Ishikawa (cell line): ENCODE results near the gene NEK11.

Source experiments
- CEBPB ChIP-seq: IDR thresholded peaks from 2 replicates; pipeline ENCODE4 v1.6.1; 2012
- CREB1 ChIP-seq: IDR thresholded peaks from 2 replicates; pipeline ENCODE4 v1.6.1; 2012; ENCODE audit warnings: low read depth
- EGR1 ChIP-seq: IDR thresholded peaks from 2 replicates; pipeline ENCODE4 v1.6.1; 2012
- EP300 ChIP-seq: IDR thresholded peaks from 2 replicates; pipeline ENCODE4 v1.6.1; 2012; ENCODE audit warnings: borderline replicate concordance
- FOXM1 ChIP-seq: IDR thresholded peaks from 2 replicates; pipeline ENCODE4 v1.6.1; 2012; ENCODE audit warnings: low read depth, borderline replicate concordance
- MAX ChIP-seq: IDR thresholded peaks from 2 replicates; pipeline ENCODE4 v1.6.1; 2012
- NFIC ChIP-seq: IDR thresholded peaks from 2 replicates; pipeline ENCODE4 v1.6.1; 2012
- RAD21 ChIP-seq: IDR thresholded peaks from 2 replicates; pipeline ENCODE4 v1.6.1; 2012; ENCODE audit warnings: low read depth
- REST ChIP-seq: IDR thresholded peaks from 2 replicates; pipeline ENCODE4 v1.6.1; 2012; ENCODE audit warnings: low read depth, mild to moderate bottlenecking
- TAF1 ChIP-seq: IDR thresholded peaks from 2 replicates; pipeline ENCODE4 v1.6.1; 2012; ENCODE audit warnings: low read depth, mild to moderate bottlenecking
- TCF12 ChIP-seq: IDR thresholded peaks from 2 replicates; pipeline ENCODE4 v1.6.1; 2012; ENCODE audit warnings: low read depth
- TEAD4 ChIP-seq: IDR thresholded peaks from 2 replicates; pipeline ENCODE4 v1.6.1; 2012
- USF1 ChIP-seq: IDR thresholded peaks from 2 replicates; pipeline ENCODE4 v1.6.1; 2012
- YY1 ChIP-seq: IDR thresholded peaks from 2 replicates; pipeline ENCODE4 v1.6.1; 2012; ENCODE audit warnings: low read depth
- ZBTB7A ChIP-seq: IDR thresholded peaks from 2 replicates; pipeline ENCODE4 v1.6.1; 2012; ENCODE audit warnings: low read depth

Gene NEK11

DNA sequence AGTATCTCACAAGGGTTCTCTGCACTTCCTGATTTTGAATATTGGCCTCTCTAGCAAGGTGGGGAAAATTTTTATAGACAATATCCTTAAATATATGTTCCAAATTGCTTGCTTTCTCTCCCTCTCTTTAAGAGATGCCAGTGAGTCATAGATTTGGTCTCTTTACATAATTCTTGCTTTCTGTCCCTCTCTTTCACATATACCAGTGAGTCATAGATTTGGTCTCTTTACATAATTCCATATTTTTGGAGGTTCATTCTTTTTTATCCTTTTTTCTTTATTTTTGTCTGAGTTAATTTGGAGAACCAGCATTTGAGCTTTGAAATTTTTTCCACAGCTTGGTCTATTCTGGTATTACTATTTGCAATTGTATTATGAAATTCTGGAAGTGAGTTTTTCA is 277.2 kb downstream of the NEK11 start:
- no peak for TF ChIP-seq EGR1

- TF ChIP-seq TCF12 (no peak), ZBTB7A (no peak), NFIC (no peak), EGR1 (no peak), EP300 (no peak), FOXM1 (no peak), REST (no peak), MAX (no peak), CEBPB (no peak), CREB1 (no peak), TEAD4 (no peak), TAF1 (no peak), YY1 (no peak), RAD21 (no peak), USF1 (no peak)
Observed at GRCh38 chr3:131304890-131305289, 278.2 kb downstream of the NEK11 start.

- TF ChIP-seq TAF1 (no peak), TEAD4 (no peak)
Observed at GRCh38 chr3:131306242-131306641, 279.6 kb downstream of the NEK11 start.

- TF ChIP-seq TCF12 (no peak), MAX (no peak), CREB1 (no peak), NFIC (no peak), YY1 (no peak), REST (no peak), EP300 (no peak), EGR1 (no peak), TAF1 (no peak), RAD21 (no peak), CEBPB (no peak), USF1 (no peak), FOXM1 (no peak), ZBTB7A (no peak), TEAD4 (no peak)
Observed at GRCh38 chr3:131314318-131314717, 287.6 kb downstream of the NEK11 start.

DNA sequence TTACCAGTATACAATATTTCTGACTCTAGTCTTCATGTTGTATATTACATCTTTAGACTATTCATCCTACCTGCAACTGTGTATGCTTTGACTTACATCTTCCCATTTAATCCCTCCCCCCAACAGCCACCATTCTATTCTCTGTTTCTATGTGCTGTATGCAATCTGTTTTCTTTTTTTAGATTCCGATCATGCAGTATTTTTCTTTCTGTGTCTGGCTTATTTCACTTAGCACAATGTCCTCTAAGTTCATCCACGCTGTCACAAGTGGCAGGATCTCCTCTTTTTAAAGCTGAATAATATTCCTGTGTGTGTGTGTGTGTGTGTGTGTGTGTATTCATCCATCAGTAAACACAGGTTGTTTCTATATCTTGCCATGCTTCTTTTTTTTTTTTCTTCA is 288.5 kb downstream of the NEK11 start:
- TF ChIP-seq ZBTB7A: no peak
- TF ChIP-seq CEBPB: no peak
- TF ChIP-seq TEAD4: no peak
- TF ChIP-seq YY1: no peak
- TF ChIP-seq TAF1: no peak
- TF ChIP-seq NFIC: no peak
- TF ChIP-seq EGR1: no peak
- TF ChIP-seq MAX: no peak
- no peak for TF ChIP-seq FOXM1
- no peak for TF ChIP-seq REST
- TF ChIP-seq TCF12: no peak
- no peak for TF ChIP-seq CREB1
- TF ChIP-seq RAD21: no peak
- TF ChIP-seq EP300: no peak
- TF ChIP-seq USF1: no peak
